HepG2 (cell line): ENCODE data around the gene PARN. TPM values are rescaled to one million over a fixed set of nuclear protein-coding genes. Genes with fewer than 3 reads are reported as not detected.
A peak's percentile ranks its signal among the peaks of the same experiment; 100 is the strongest.

ENCODE experiments used
- AHDC1 ChIP-seq: sonication (generic); formaldehyde crosslinking; IDR thresholded peaks from 2 replicates; pipeline ENCODE4 v1.5.1; 2020; ENCODE audit warnings: mild to moderate bottlenecking, missing genetic modification reagents, borderline replicate concordance
- ARID4A ChIP-seq: sonication (generic); formaldehyde crosslinking; IDR thresholded peaks from 2 replicates; pipeline ENCODE4 v1.5.0; 2020; ENCODE audit warnings: mild to moderate bottlenecking, missing genetic modification reagents, borderline replicate concordance
- CBX5 ChIP-seq: sonication (generic); formaldehyde crosslinking; IDR thresholded peaks from 2 replicates; pipeline ENCODE4 v1.4.0; 2020; ENCODE audit warnings: missing genetic modification reagents, borderline replicate concordance
- GATA4 ChIP-seq: sonication (generic); IDR thresholded peaks from 2 replicates; pipeline ENCODE4 v1.6.1; 2016; ENCODE audit warnings: antibody characterized with exemption, low read depth, borderline replicate concordance
- HNRNPK ChIP-seq: fragments of 200-400 bp; formaldehyde crosslinking; IDR thresholded peaks from 2 replicates; pipeline ENCODE4 v1.6.1; 2018; ENCODE audit warnings: low read length, low read depth, moderate library complexity, mild to moderate bottlenecking; ENCODE audit not compliant: poor library complexity, severe bottlenecking
- LCORL ChIP-seq, 2 experiments: fragments of 450-650 bp in 1 of 2; sonication (generic) in 1 of 2; formaldehyde crosslinking in 1 of 2; IDR thresholded peaks; 2 replicates each; pipeline versions ENCODE4 v1.5.0 to v1.6.1; 2017 to 2020; ENCODE audit warnings: antibody characterized with exemption in 1 of 2, missing genetic modification reagents in 1 of 2
- MIXL1 ChIP-seq: IDR thresholded peaks from 2 replicates; pipeline ENCODE4 v1.6.1; 2016
- PHB2 ChIP-seq: fragments of 450-650 bp; IDR thresholded peaks from 2 replicates; pipeline ENCODE4 v1.6.1; 2018; ENCODE audit not compliant: partially characterized antibody
- PHF21A ChIP-seq: sonication (generic); formaldehyde crosslinking; IDR thresholded peaks from 2 replicates; pipeline ENCODE4 v1.5.0; 2020; ENCODE audit warnings: mild to moderate bottlenecking, missing genetic modification reagents
- PRPF4 ChIP-seq: fragments of 200-400 bp; formaldehyde crosslinking; IDR thresholded peaks from 2 replicates; pipeline ENCODE4 v1.6.1; 2016; ENCODE audit warnings: low read length, low read depth; ENCODE audit not compliant: poor library complexity, severe bottlenecking
- SNAPC2 ChIP-seq: sonication (generic); formaldehyde crosslinking; IDR thresholded peaks from 2 replicates; pipeline ENCODE4 v1.8.1; 2022; ENCODE audit warnings: mild to moderate bottlenecking, missing genetic modification reagents
- TGIF2 ChIP-seq: IDR thresholded peaks from 2 replicates; pipeline ENCODE4 v1.6.1; 2016; ENCODE audit warnings: control low read depth, missing compliant biosample characterization
- WIZ ChIP-seq: sonication (generic); formaldehyde crosslinking; IDR thresholded peaks from 2 replicates; pipeline ENCODE4 v1.5.1; 2020; ENCODE audit warnings: mild to moderate bottlenecking, missing genetic modification reagents
- ZNF260 ChIP-seq: sonication (generic); formaldehyde crosslinking; IDR thresholded peaks from 2 replicates; pipeline ENCODE4 v1.4.0; 2020; ENCODE audit warnings: missing genetic modification reagents, low read depth, mild to moderate bottlenecking, borderline replicate concordance
- ZNF543 ChIP-seq: sonication (generic); formaldehyde crosslinking; IDR thresholded peaks from 2 replicates; pipeline ENCODE4 v1.4.0; 2020; ENCODE audit warnings: mild to moderate bottlenecking, missing genetic modification reagents
- ZNF567 ChIP-seq: sonication (generic); formaldehyde crosslinking; IDR thresholded peaks from 2 replicates; pipeline ENCODE4 v1.8.1; 2023; ENCODE audit warnings: mild to moderate bottlenecking, missing genetic modification reagents, borderline replicate concordance
- ZNF619 ChIP-seq: sonication (generic); formaldehyde crosslinking; IDR thresholded peaks from 2 replicates; pipeline ENCODE4 v1.4.0; 2020; ENCODE audit warnings: mild to moderate bottlenecking, missing genetic modification reagents
- ZNF672 ChIP-seq: sonication (generic); formaldehyde crosslinking; IDR thresholded peaks from 2 replicates; pipeline ENCODE4 v1.8.1; 2022; ENCODE audit warnings: missing genetic modification reagents
- polyA plus RNA-seq, 8 experiments: library from polyadenylated mRNA; depleted of rRNA in 3 of 8; stranded (reverse) in 7 of 8; unstranded in 1 of 8; fragments of >200 nt; fragmentation: Illumina TruSeq in 4 of 8; extraction: Trizol in 4 of 8; gene quantifications; 2 replicates each; pipeline versions ENCODE4 v1.2.1 to v1.2.3, GENCODE V29; 2011 to 2016; ENCODE audit warnings: low read depth in 4 of 8, missing spikeins in 1 of 8, mixed read lengths in 1 of 8; ENCODE audit not compliant: insufficient read depth in 1 of 8
- total RNA-seq, 5 experiments: library from RNA; depleted of rRNA; stranded (reverse); fragments of >200 nt; fragmentation: Illumina TruSeq; extraction: Trizol; gene quantifications; 2 replicates each; pipeline ENCODE4 v1.2.3, GENCODE V29; 2016; ENCODE audit warnings: low read depth in 1 of 5

Gene PARN
- total and polyA plus RNA-seq, 2 of the 13 experiments (the other 11 are each of a cell fraction or from before 2014, with no cell fraction given): 13.3 to 47.6 TPM

GRCh38 chr16:14497245-14498082 is 132.6 kb downstream of the PARN start (continued):
- peak; percentile 62; the same call in 1 of the 2 replicates for TF ChIP-seq AHDC1 (CRISPR knock-in tag)
- peak; percentile 59; the same call in 1 of the 2 replicates for TF ChIP-seq ARID4A (CRISPR knock-in tag)
- no peak for TF ChIP-seq PHB2
- no peak; the same call in 1 of the 2 replicates for TF ChIP-seq CBX5 (CRISPR knock-in tag)
- no peak for TF ChIP-seq ZNF543 (CRISPR knock-in tag)
- TF ChIP-seq PRPF4: no peak
- no peak for TF ChIP-seq HNRNPK
- 0 out of 2 replicates have a peak, but pooled peaks have one; percentile 65 for TF ChIP-seq PHF21A (CRISPR knock-in tag)
- no peak for TF ChIP-seq ZNF672
- no peak for TF ChIP-seq LCORL (IDR thresholded peaks at IDR 0.05)
- peak; percentile 87 for TF ChIP-seq LCORL (CRISPR knock-in tag; IDR thresholded peaks at IDR 0.05)
- TF ChIP-seq ZNF619 (CRISPR knock-in tag): no peak
- no peak for TF ChIP-seq SNAPC2 (CRISPR knock-in tag)
- TF ChIP-seq GATA4: peak; percentile 54; the same call in 1 of the 2 replicates
- no peak for TF ChIP-seq ZNF260
- TF ChIP-seq MIXL1 (CRISPR knock-in tag): peak; percentile 98
- no peak for TF ChIP-seq TGIF2 (CRISPR knock-in tag)
- TF ChIP-seq ZNF567 (CRISPR knock-in tag): 0 out of 2 replicates have a peak, but pooled peaks have one; percentile 31
- TF ChIP-seq WIZ: peak; percentile 79; the same call in 1 of the 2 replicates
